Breast epithelium (tissue), 3 donors: ENCODE measurements around the gene TUSC2.

Experiments used
- POLR2AphosphoS5 ChIP-seq, 3 donors: sonication (generic); formaldehyde crosslinking; IDR thresholded peaks; one replicate each; pipeline ENCODE4 v1.6.1; 2017; ENCODE audit warnings: antibody characterized with exemption in 3 of 3
- TF ChIP-seq, protein P1 (sequence below), 3 donors: fragments of 450-650 bp; IDR thresholded peaks; one replicate each; pipeline ENCODE4 v1.5.1; 2016 to 2017; ENCODE audit warnings: antibody characterized with exemption in 3 of 3, mild to moderate bottlenecking in 3 of 3, moderate library complexity in 3 of 3

GRCh38 chr3:50292159-50293078 lies 35.6 kb downstream of the TUSC2 start, which contains the start of gene IFRD2:
- TF ChIP-seq, protein P1, sequence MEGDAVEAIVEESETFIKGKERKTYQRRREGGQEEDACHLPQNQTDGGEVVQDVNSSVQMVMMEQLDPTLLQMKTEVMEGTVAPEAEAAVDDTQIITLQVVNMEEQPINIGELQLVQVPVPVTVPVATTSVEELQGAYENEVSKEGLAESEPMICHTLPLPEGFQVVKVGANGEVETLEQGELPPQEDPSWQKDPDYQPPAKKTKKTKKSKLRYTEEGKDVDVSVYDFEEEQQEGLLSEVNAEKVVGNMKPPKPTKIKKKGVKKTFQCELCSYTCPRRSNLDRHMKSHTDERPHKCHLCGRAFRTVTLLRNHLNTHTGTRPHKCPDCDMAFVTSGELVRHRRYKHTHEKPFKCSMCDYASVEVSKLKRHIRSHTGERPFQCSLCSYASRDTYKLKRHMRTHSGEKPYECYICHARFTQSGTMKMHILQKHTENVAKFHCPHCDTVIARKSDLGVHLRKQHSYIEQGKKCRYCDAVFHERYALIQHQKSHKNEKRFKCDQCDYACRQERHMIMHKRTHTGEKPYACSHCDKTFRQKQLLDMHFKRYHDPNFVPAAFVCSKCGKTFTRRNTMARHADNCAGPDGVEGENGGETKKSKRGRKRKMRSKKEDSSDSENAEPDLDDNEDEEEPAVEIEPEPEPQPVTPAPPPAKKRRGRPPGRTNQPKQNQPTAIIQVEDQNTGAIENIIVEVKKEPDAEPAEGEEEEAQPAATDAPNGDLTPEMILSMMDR (IDR thresholded peaks at IDR 0.05): no peak
- peak; percentile 66 to 94 (median 90) for TF ChIP-seq POLR2AphosphoS5 (IDR thresholded peaks at IDR 0.05)
